NCI-H526 (cell line): ENCODE data around the gene CUL4A.
A peak's percentile ranks its signal among the peaks of the same experiment; 100 is the strongest.
"Not testable (repeated sequence)": the region's sequence is repeated elsewhere in the genome, so short reads cannot be mapped to it uniquely, and the experiment has no call there.

ENCODE experiments used
- DNase-seq, 2 experiments: peaks; one replicate each; lab custom pipeline; 2025; lab: John Stamatoyannopoulos, UW

CUL4A gene

GRCh38 chr13:113239357-113239756, 29.9 kb downstream of the CUL4A start:
- DNase-seq = no peak

GRCh38 chr13:113239986-113240385, 30.6 kb downstream of the CUL4A start:
- DNase-seq = no peak

- not testable (repeated sequence) for DNase-seq
Observed at GRCh38 chr13:113241623-113242022, 32.2 kb downstream of the CUL4A start.

- no peak for DNase-seq
Observed at GRCh38 chr13:113243847-113244246, 34.4 kb downstream of the CUL4A start.

GRCh38 chr13:113245849-113246796, 36.7 kb downstream of the CUL4A start:
- no peak for DNase-seq

GRCh38 chr13:113252516-113253095, 43.2 kb downstream of the CUL4A start:
- no peak for DNase-seq

- DNase-seq = not testable (repeated sequence)
Observed at GRCh38 chr13:113257908-113258307, 48.5 kb downstream of the CUL4A start.

- no peak for DNase-seq
Observed at GRCh38 chr13:113258321-113259054, 49.1 kb downstream of the CUL4A start.

GRCh38 chr13:113260996-113261395, 51.6 kb downstream of the CUL4A start:
- DNase-seq = no peak

GRCh38 chr13:113263016-113263415, 53.6 kb downstream of the CUL4A start:
- not testable (repeated sequence) for DNase-seq

GRCh38 chr13:113267642-113268405, 58.4 kb downstream of the CUL4A start:
- DNase-seq = no peak

- DNase-seq = no peak
Observed at GRCh38 chr13:113272031-113272430, 62.6 kb downstream of the CUL4A start.

GRCh38 chr13:113272701-113273181, 63.3 kb downstream of the CUL4A start:
- no peak for DNase-seq

- no peak for DNase-seq
Observed at GRCh38 chr13:113273321-113273720, 63.9 kb downstream of the CUL4A start.

- DNase-seq = no peak
Observed at GRCh38 chr13:113273851-113274590, 64.6 kb downstream of the CUL4A start.

GRCh38 chr13:113274721-113275120, 65.3 kb downstream of the CUL4A start:
- DNase-seq = no peak

- DNase-seq = peak in 1 of 2 experiments; percentile 70
Observed at GRCh38 chr13:113275387-113275786, 66.0 kb downstream of the CUL4A start.

- DNase-seq = no peak
Observed at GRCh38 chr13:113280126-113280525, 70.7 kb downstream of the CUL4A start.

- no peak for DNase-seq
Observed at GRCh38 chr13:113283904-113284303, 74.5 kb downstream of the CUL4A start.

- DNase-seq = no peak
Observed at GRCh38 chr13:113288880-113289279, 79.5 kb downstream of the CUL4A start.

- no peak for DNase-seq
Observed at GRCh38 chr13:113291129-113291528, 81.7 kb downstream of the CUL4A start.
